K562 (cell line): Measurements from ENCODE around the gene IRS1. TPM values are rescaled to one million over a fixed set of nuclear protein-coding genes. Genes with fewer than 3 reads are reported as not detected.

Experiments used
- COPS2 ChIP-seq: fragments of 450-650 bp; conservative IDR thresholded peaks from 2 replicates; pipeline ENCODE4 v1.6.1; 2016; ENCODE audit warnings: mild to moderate bottlenecking, moderate library complexity
- KDM2B ChIP-seq: fragments of 250-450 bp; sonication (Bioruptor Pico); IDR thresholded peaks from 2 replicates; pipeline ENCODE4 v1.8.0; 2021; ENCODE audit warnings: mild to moderate bottlenecking, moderate library complexity
- ZNF717 ChIP-seq: fragments of 250-450 bp; sonication (Bioruptor Pico); IDR thresholded peaks from 2 replicates; pipeline ENCODE4 v1.5.0; 2021
- polyA plus RNA-seq, 8 experiments: library from polyadenylated mRNA; depleted of rRNA in 4 of 8; stranded (reverse) in 5 of 8; unstranded in 3 of 8; fragments of >200 nt; fragmentation: Nextera tagmentation in 2 of 8; fragmentation: Illumina TruSeq in 1 of 8; extraction: Ambion mirVana in 2 of 8; extraction: Trizol in 1 of 8; gene quantifications; 2 replicates each; pipeline versions ENCODE4 v1.2.1 to v1.2.3, GENCODE V29; 2011 to 2014; ENCODE audit warnings: inconsistent platforms in 1 of 8, missing spikeins in 1 of 8
- total RNA-seq, 7 experiments: library from RNA; depleted of rRNA in 6 of 7; stranded (reverse); fragments of >200 nt in 6 of 7; fragmentation: Illumina TruSeq in 2 of 7; extraction: Trizol in 2 of 7; gene quantifications; 2 replicates each; pipeline versions ENCODE4 v1.2.1 to v1.2.3, GENCODE V29; 2011 to 2021; ENCODE audit warnings: low replicate concordance in 1 of 7
- TF ChIP-seq, protein P1 (sequence below), 2 experiments: fragments of 450-650 bp in 1 of 2; sonication (generic) in 1 of 2; formaldehyde crosslinking in 1 of 2; IDR thresholded peaks; 2 replicates each; pipeline versions ENCODE4 v1.7.1 to v1.9.0; 2016 to 2022; ENCODE audit warnings: inconsistent platforms in 1 of 2, mild to moderate bottlenecking in 1 of 2, missing genetic modification reagents in 1 of 2
- TF ChIP-seq, protein P2 (sequence below): fragments of 450-650 bp; IDR thresholded peaks from 2 replicates; pipeline ENCODE4 v1.6.1; 2016; ENCODE audit warnings: missing biosample characterization, missing genetic modification characterization
- TF ChIP-seq, protein P3 (sequence below): fragments of 150-350 bp; IDR thresholded peaks from 2 replicates; pipeline ENCODE4 v1.6.1; 2014; ENCODE audit warnings: low read depth, mild to moderate bottlenecking, low read length, borderline replicate concordance

IRS1 gene
- total and polyA plus RNA-seq, 9 of the 15 experiments (the other 6 are each of a cell fraction or from before 2014, with no cell fraction given) = under 0.01 to 0.31 (median 0.08) TPM; not detected in 1

DNA sequence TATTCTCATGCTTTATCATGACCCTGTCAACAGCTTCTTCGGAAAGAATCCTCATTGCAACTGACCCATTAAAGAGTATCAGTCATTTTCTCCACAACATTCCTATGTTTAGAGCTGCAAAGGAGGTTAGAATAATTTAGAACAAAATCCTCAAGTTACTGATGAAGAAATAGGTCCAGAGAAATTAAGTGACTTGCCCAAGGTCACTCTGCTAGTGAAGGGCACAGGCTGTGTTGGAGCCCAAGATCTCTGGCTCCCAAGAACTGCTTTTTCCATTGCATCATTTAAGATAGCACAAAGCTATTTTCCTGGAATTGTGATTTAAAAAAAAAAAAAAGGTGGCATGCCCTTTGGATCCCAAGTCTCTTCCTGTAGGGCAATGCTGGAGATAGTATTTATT lies 9.6 kb downstream of the IRS1 start (continued):
- TF ChIP-seq, protein P1, sequence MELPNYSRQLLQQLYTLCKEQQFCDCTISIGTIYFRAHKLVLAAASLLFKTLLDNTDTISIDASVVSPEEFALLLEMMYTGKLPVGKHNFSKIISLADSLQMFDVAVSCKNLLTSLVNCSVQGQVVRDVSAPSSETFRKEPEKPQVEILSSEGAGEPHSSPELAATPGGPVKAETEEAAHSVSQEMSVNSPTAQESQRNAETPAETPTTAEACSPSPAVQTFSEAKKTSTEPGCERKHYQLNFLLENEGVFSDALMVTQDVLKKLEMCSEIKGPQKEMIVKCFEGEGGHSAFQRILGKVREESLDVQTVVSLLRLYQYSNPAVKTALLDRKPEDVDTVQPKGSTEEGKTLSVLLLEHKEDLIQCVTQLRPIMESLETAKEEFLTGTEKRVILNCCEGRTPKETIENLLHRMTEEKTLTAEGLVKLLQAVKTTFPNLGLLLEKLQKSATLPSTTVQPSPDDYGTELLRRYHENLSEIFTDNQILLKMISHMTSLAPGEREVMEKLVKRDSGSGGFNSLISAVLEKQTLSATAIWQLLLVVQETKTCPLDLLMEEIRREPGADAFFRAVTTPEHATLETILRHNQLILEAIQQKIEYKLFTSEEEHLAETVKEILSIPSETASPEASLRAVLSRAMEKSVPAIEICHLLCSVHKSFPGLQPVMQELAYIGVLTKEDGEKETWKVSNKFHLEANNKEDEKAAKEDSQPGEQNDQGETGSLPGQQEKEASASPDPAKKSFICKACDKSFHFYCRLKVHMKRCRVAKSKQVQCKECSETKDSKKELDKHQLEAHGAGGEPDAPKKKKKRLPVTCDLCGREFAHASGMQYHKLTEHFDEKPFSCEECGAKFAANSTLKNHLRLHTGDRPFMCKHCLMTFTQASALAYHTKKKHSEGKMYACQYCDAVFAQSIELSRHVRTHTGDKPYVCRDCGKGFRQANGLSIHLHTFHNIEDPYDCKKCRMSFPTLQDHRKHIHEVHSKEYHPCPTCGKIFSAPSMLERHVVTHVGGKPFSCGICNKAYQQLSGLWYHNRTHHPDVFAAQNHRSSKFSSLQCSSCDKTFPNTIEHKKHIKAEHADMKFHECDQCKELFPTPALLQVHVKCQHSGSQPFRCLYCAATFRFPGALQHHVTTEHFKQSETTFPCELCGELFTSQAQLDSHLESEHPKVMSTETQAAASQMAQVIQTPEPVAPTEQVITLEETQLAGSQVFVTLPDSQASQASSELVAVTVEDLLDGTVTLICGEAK (IDR thresholded peaks at IDR 0.05) = no peak
- TF ChIP-seq, protein P1 (CRISPR knock-in tag; IDR thresholded peaks at IDR 0.05) = no peak
- no peak for TF ChIP-seq COPS2
- TF ChIP-seq, protein P2, sequence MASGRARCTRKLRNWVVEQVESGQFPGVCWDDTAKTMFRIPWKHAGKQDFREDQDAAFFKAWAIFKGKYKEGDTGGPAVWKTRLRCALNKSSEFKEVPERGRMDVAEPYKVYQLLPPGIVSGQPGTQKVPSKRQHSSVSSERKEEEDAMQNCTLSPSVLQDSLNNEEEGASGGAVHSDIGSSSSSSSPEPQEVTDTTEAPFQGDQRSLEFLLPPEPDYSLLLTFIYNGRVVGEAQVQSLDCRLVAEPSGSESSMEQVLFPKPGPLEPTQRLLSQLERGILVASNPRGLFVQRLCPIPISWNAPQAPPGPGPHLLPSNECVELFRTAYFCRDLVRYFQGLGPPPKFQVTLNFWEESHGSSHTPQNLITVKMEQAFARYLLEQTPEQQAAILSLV (tag) = no peak
- TF ChIP-seq ZNF717 (CRISPR knock-in tag) = no peak
- TF ChIP-seq, protein P3, sequence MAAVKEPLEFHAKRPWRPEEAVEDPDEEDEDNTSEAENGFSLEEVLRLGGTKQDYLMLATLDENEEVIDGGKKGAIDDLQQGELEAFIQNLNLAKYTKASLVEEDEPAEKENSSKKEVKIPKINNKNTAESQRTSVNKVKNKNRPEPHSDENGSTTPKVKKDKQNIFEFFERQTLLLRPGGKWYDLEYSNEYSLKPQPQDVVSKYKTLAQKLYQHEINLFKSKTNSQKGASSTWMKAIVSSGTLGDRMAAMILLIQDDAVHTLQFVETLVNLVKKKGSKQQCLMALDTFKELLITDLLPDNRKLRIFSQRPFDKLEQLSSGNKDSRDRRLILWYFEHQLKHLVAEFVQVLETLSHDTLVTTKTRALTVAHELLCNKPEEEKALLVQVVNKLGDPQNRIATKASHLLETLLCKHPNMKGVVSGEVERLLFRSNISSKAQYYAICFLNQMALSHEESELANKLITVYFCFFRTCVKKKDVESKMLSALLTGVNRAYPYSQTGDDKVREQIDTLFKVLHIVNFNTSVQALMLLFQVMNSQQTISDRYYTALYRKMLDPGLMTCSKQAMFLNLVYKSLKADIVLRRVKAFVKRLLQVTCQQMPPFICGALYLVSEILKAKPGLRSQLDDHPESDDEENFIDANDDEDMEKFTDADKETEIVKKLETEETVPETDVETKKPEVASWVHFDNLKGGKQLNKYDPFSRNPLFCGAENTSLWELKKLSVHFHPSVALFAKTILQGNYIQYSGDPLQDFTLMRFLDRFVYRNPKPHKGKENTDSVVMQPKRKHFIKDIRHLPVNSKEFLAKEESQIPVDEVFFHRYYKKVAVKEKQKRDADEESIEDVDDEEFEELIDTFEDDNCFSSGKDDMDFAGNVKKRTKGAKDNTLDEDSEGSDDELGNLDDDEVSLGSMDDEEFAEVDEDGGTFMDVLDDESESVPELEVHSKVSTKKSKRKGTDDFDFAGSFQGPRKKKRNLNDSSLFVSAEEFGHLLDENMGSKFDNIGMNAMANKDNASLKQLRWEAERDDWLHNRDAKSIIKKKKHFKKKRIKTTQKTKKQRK = no peak
- TF ChIP-seq KDM2B (CRISPR knock-in tag) = no peak
